Nephron (organoid): ENCODE results near the gene TMEM167A.

Experiments used
- H3K27ac Mint-ChIP-seq, 3 experiments: 2 replicates each; pipeline ENCODE4 v1.8.0; 2020; ENCODE audit warnings: mixed read lengths in 3 of 3, mild to moderate bottlenecking in 2 of 3, moderate library complexity in 1 of 3
- H3K27me3 Mint-ChIP-seq: 2 replicates; pipeline ENCODE4 v1.8.0; 2021; ENCODE audit warnings: low read depth, mild to moderate bottlenecking, moderate library complexity, mixed read lengths
- H3K36me3 Mint-ChIP-seq: 2 replicates; pipeline ENCODE4 v1.8.0; 2020; ENCODE audit warnings: low read depth, mixed read lengths
- H3K4me1 Mint-ChIP-seq: 2 replicates; pipeline ENCODE4 v1.8.0; 2020; ENCODE audit warnings: mixed read lengths
- H3K4me3 Mint-ChIP-seq, 3 experiments: 2 replicates each; pipeline ENCODE4 v1.8.0; 2020; ENCODE audit warnings: mild to moderate bottlenecking in 3 of 3, mixed read lengths in 3 of 3, moderate library complexity in 2 of 3
- H3K9me3 Mint-ChIP-seq: 2 replicates; pipeline ENCODE4 v1.8.0; 2020; ENCODE audit warnings: mixed read lengths
- TF ChIP-seq, protein P1 (sequence below), 3 experiments: fragments of 200-600 bp; sonication (generic); IDR thresholded peaks; one replicate each; pipeline ENCODE4 v1.5.0; 2021; ENCODE audit warnings: antibody characterized with exemption in 3 of 3; ENCODE audit not compliant: unreplicated experiment in 3 of 3

TMEM167A gene

GRCh38 chr5:83085106-83085505 is 7.9 kb upstream of the TMEM167A start:
- no peak overlapping the region for H3K27ac Mint-ChIP-seq
- peaks cover 1% of the 10 kb centered on the region for H3K36me3 Mint-ChIP-seq
- H3K4me1 Mint-ChIP-seq = no peaks in the 10 kb centered on the region
- H3K27me3 Mint-ChIP-seq = no peaks in the 10 kb centered on the region
- TF ChIP-seq, protein P1, sequence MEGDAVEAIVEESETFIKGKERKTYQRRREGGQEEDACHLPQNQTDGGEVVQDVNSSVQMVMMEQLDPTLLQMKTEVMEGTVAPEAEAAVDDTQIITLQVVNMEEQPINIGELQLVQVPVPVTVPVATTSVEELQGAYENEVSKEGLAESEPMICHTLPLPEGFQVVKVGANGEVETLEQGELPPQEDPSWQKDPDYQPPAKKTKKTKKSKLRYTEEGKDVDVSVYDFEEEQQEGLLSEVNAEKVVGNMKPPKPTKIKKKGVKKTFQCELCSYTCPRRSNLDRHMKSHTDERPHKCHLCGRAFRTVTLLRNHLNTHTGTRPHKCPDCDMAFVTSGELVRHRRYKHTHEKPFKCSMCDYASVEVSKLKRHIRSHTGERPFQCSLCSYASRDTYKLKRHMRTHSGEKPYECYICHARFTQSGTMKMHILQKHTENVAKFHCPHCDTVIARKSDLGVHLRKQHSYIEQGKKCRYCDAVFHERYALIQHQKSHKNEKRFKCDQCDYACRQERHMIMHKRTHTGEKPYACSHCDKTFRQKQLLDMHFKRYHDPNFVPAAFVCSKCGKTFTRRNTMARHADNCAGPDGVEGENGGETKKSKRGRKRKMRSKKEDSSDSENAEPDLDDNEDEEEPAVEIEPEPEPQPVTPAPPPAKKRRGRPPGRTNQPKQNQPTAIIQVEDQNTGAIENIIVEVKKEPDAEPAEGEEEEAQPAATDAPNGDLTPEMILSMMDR (IDR thresholded peaks at IDR 0.05; ENCODE audit: unreplicated experiment in 3 of 3) = no peak
- no peaks in the 10 kb centered on the region for H3K9me3 Mint-ChIP-seq
- no peak overlapping the region for H3K4me3 Mint-ChIP-seq

DNA sequence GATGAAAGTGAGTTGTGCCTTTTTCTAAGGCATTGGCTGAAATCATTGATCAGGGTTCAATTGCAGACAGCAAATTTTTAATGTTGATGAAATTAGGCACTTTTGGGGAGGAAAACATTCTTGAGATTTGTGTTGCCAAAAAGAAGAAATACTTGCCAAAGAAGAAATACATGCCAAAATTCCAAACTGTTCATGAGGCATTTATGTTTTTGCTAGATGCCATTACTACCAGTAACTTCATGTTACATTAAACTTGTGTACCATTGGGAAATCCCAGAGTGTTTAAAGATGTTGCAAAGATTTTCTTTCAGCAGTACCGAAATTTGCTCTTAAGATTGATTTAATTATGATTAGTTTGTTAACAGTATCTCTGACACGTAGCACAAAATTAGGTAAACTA is 7.1 kb upstream of the TMEM167A start:
- TF ChIP-seq, protein P1 (IDR thresholded peaks at IDR 0.05; ENCODE audit: unreplicated experiment in 3 of 3) = no peak
- H3K4me3 Mint-ChIP-seq = no peak overlapping the region
- H3K9me3 Mint-ChIP-seq = no peaks in the 10 kb centered on the region
- no peaks in the 10 kb centered on the region for H3K27me3 Mint-ChIP-seq
- H3K36me3 Mint-ChIP-seq = no peaks in the 10 kb centered on the region
- H3K27ac Mint-ChIP-seq = no peak overlapping the region
- H3K4me1 Mint-ChIP-seq = no peaks in the 10 kb centered on the region

- Mint-ChIP-seq H3K4me3 (no peak overlapping the region), H3K9me3 (no peaks in the 10 kb centered on the region), H3K27ac (no peak overlapping the region), H3K27me3 (no peaks in the 10 kb centered on the region), H3K36me3 (no peaks in the 10 kb centered on the region), H3K4me1 (peaks cover 7% of the 10 kb centered on the region)
- TF ChIP-seq, protein P1 (IDR thresholded peaks at IDR 0.05; ENCODE audit: unreplicated experiment in 3 of 3) = no peak
These were observed 5.6 kb upstream of the TMEM167A start for GRCh38 chr5:83082750-83083149.

DNA sequence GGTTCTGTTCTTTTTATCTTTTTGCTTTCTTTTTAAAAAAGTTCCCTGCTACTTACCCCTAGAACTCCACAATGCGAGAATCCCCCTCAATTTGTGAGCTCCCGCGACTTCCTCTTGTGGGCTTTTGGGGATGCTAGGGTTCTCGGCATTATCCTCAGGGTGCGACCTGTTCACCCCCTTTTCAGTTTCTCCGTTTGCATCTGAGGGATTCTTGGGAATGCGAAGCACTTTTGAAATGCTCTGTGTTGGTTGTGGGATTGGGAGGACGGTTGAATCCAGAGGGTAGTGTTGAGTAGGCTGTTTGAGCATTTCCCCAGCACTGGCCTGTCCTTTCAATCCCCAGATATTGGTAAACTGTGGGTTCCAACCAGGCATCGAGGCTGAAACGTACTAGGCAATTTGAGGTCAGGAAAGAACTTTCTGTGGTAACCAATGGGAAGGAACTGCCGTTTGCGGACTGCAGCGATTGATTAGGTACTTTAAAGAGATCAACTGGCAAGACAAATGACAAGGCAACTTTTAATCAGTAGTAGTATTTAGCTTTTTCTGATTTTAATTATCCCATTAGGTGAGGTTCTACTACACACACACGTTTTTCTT is 568 bp upstream of the TMEM167A start:
- H3K9me3 Mint-ChIP-seq = no peaks in the 10 kb centered on the region
- no peaks in the 10 kb centered on the region for H3K27me3 Mint-ChIP-seq
- H3K36me3 Mint-ChIP-seq = peaks cover 23% of the 10 kb centered on the region
- TF ChIP-seq, protein P1 (IDR thresholded peaks at IDR 0.05; ENCODE audit: unreplicated experiment in 3 of 3) = no peak
- H3K4me3 Mint-ChIP-seq = peak overlapping the region; percentile 98 to 100 (median 99)
- peak overlapping the region; percentile 98 to 100 (median 99) for H3K27ac Mint-ChIP-seq
- peaks cover 41% of the 10 kb centered on the region for H3K4me1 Mint-ChIP-seq

DNA sequence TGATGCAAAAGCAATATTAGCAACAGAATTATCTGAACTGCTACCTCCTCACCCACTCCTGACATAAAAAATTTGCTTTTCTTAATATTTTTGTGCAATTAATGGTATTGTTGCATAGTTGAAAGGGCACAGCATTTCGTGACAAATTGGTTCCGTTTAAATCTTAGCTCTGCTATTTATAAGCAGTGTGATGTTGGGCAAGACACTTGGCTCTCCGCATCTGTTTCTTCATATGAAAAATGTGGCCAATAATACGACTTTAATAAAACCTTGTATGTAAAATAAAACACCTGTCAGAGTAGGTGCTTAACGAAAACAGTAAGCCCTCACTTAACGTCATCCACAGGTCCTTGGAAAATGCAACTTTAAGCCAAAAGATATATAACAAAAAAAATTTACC is 4.2 kb downstream of the TMEM167A start:
- Mint-ChIP-seq H3K4me1 (peaks cover 65% of the 10 kb centered on the region), H3K27me3 (no peaks in the 10 kb centered on the region), H3K36me3 (peaks cover 28% of the 10 kb centered on the region), H3K4me3 (peak overlapping the region in 1 of 3 experiments; percentile 38), H3K9me3 (no peaks in the 10 kb centered on the region), H3K27ac (peak overlapping the region in 2 of 3 experiments; percentile 8 to 31)
- TF ChIP-seq, protein P1 (IDR thresholded peaks at IDR 0.05; ENCODE audit: unreplicated experiment in 3 of 3) = no peak
